NCI-H2171 (cell line): Measurements from ENCODE around the gene UROC1.

ENCODE experiments used
- DNase-seq: peaks from one replicate; lab custom pipeline; 2025; lab: John Stamatoyannopoulos, UW

The UROC1 gene

GRCh38 chr3:126517291-126517951 lies at the start of gene UROC1:
TSS of gene UROC1 (minus strand) at chr3:126517773. CDS start at chr3:126517719, 54 bp downstream.
- DNase-seq: no peak

DNA sequence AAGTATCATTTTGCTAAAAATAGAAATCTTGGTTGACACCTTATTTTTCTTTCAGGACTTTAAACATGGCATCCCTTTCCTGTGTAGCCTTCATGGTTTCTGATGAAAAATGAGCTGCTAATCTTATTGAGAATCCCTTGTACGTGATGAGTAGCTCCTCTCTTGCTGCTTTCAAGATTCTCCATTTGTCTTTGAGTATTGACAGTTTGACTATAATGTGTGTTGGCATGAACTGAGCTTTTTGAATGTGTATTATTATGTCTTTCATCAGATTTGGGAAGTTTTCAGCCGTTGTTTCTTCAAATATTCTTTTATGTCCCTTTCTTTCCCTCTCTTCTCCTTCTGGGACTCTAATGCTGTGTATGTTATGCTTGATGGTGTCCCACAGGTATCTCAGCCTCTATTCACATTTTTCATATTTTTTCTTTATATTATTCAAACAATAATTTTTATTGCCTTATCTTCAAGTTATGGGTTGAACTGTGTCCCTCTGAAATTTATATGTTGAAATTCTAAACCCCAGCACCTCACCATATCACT lies 45.2 kb upstream of the UROC1 start:
- no peak for DNase-seq

GRCh38 chr3:126558336-126559071 lies 40.9 kb upstream of the UROC1 start, which contains the start of gene C3orf22:
TSS of gene C3orf22 (minus strand) at chr3:126558932. CDS start at chr3:126553390, 5,542 bp downstream.
- DNase-seq: no peak

DNA sequence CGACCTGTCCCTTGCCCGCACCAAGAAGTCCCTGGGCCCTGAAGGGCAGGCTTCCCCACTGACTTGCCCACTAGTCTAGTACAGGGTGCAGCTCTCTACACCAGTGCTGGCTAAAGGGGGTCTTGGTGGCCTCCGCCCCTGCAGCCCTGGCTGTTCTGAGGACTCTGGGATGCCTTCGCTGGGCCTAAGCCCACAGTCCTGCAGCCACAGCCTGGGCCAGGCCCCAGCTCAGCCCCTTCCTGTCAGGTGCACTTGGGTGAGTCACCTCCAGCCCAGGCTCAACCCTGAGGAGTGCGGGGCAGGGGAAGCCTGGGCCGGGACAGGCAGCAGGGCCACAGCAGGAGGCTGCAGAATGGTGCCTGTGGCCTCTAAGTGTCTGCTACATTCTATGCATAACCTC lies 40.2 kb upstream of the UROC1 start:
- no peak for DNase-seq

GRCh38 chr3:126557415-126557745 lies 39.8 kb upstream of the UROC1 start:
- DNase-seq: no peak

DNA sequence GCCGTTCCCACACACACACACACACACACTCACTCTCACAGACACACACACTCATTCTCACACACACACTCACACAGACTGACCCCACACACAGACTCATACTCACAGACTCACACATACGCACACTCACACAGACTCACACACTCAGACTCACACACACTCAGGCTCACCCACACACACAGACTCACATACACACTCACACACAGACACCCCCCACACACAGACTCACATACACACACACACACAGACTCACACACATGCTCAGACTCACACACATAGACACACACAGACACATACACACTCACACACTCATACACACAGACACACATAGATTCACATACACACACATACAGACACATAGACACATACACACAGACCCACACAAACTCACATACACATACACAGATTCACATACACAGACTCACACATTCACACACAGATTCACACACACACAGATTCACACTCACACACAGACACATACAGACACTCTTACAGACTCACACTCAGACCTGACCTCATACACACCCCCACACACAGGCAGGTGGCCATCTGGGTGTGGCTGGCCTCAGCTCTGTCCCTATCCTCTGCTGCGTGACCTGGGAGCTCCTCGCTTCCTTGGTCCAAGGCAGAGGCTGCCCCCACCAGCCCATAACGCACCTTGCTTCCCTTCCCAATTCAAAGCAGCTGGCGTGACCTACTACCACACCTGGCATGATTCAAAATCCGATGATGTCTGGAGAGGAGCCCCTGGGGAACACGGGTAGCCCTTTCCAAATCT lies 39.3 kb upstream of the UROC1 start:
- no peak for DNase-seq

GRCh38 chr3:126555795-126556636 lies 38.4 kb upstream of the UROC1 start:
- no peak for DNase-seq

GRCh38 chr3:126554560-126555525 lies 37.3 kb upstream of the UROC1 start:
- DNase-seq: no peak

DNA sequence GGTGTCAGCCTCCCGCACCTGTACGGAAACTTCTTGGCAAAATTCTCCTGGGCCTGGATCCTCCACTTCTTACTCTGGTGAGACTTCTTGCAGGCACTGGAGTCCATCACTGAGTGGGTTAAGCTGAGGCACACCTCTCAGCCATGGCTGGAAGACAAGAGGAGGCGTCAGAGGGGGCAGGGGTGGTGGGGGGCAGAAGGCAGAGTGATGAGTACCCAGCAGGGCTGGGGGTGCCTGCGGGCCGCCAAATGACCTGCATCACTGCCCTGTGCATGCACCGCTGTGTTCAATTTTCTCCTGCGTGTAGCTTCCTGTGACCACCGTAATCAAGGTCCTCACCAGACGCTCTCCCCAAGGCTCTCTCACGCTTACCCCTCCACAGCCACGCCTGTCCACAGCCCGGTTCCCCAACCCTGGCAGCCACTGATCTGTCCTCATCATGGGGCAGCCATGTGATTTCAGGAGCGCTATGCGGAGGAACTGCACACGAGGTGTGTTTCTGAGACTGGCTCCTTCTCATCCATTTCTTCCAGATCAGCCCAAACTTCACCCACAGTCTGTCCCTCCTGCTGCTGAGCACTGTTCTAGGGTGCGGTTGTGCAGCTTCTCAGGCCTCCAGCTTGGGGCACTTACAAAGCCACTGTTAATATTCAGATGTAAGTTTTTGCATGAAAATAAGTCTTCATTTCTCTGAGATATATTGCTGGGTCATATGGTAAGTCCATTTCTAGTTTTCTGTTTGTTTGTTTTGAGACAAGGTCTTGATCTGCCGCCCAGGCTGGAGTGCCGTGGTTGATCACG lies 35.9 kb upstream of the UROC1 start:
- no peak for DNase-seq

DNA sequence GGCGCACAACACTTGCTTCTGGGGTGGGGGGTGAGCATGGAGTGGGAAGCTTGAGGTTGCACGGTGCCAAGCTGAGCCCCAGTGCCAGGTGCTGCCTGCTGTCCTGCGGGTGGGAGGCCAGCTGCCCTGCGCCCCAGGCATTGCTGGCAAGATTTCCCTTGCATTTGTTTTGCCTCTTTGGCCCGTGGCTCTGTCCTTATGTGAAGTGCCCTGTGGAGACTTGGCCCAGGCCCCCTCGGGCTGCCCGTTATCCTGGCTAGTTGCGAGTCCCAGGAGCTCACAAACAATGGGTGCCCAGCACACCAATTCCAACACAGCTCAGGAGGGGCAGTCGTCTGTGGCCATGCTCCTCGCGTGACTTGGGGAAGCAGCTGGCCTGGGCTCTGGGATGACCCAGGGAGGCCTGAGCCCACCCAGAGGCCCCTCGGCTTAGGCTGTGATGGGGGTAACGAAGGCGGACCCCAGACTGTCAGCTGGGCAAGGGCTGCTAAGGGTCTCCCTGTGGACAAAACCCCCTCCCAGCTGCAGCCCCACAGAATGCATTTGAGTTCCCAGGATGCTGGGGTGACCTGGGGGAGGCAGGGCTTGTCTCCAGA lies 35.2 kb upstream of the UROC1 start:
- DNase-seq: no peak

DNA sequence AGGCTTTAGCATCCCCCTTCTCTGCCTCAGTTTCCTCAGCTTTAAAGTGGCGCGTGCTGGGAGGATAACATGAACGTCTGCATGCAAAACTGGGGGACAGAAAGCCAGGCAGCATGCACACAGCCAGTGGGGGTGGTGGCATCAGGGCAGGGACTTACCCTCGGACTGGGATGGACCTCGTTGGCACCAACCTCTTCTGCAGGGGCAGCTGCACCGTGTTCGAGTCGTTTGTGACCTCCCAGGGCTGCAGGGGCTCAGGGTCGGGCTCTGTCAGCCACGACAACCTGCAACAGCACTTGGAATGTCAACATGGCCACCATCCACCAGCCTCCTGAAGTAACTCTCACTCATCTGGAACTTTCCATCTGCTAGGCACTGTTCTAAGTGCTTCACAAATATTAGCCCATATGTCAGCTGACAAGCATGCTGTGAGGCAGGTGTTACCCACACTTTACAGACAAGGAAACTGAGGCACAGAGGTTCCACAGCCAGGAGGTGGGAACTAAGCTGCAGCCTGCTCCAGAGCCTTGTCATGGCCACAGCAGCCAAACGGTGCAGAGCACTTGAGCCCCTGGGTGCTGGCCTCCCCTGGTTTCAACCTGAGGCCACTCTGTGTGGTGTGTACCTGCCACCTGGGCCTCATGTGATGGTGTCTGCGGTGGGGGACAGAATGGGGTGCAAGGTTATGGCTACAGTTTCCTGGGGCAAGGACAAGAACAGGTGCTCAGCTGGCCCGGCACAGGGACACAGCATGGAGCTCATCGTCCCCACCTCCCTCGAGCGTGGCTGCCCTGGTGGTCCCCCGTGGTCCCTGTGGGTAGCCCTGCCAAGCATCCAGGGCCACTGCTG lies 34.5 kb upstream of the UROC1 start:
- no peak for DNase-seq

- no peak for DNase-seq
Observed at GRCh38 chr3:126551121-126551838, 33.7 kb upstream of the UROC1 start.

DNA sequence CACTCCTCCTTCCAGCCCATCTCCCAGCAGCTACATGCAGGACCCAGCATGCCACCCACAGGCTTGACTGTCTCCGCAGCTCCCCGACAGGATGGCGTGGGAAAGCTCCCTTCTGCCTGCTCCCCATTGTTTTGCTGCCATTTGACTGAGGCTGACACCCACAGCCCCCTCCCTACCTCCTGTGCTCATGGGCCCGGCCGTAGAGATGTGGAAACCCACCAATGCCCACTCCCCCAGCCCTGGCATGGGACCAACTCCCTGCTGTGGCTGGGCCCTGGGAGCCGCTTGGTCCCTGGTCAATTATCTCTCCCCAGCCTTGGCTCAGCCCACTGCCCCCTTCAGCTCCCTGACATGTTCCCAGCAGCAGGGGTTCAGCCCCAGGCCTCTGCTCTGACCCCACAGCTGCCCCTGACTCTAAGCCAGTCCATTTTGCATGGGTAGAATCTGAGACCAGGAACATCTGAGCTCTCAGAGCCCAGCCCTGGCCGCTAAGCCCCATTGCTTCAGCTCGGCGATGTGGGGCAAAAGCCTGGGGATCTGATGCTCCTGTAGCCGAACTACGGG lies 33.0 kb upstream of the UROC1 start:
- DNase-seq: no peak

DNA sequence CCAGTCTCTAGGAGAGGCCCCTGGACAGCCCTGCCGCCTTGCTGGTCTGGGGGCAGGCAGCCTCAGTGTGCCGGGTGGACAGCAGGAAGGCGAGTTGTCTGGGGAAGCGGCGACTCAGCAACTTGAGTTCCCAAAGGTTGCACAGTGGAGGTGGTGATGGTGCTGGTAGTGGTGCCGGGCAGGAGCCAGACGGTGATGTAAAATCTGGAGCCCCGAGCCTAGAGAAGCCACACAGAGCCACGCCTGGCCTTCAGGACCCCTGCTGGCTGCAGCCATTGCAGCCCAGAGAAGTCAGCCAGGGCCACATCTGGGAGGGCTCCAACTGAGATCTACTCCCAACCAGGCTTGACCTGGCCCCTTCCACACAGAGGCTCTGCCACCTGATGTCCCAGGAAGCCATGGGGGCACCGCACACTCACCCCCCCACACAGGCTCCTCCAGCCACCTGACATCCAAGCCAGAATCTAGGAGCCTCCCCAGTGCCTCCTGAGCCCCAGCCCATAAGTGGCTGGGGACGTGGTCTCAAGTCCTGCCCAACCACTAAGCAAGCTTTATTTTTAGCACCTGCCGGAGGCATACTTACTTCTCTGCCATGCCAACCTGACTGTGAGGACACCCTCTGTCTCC lies 32.4 kb upstream of the UROC1 start:
- DNase-seq: no peak

DNA sequence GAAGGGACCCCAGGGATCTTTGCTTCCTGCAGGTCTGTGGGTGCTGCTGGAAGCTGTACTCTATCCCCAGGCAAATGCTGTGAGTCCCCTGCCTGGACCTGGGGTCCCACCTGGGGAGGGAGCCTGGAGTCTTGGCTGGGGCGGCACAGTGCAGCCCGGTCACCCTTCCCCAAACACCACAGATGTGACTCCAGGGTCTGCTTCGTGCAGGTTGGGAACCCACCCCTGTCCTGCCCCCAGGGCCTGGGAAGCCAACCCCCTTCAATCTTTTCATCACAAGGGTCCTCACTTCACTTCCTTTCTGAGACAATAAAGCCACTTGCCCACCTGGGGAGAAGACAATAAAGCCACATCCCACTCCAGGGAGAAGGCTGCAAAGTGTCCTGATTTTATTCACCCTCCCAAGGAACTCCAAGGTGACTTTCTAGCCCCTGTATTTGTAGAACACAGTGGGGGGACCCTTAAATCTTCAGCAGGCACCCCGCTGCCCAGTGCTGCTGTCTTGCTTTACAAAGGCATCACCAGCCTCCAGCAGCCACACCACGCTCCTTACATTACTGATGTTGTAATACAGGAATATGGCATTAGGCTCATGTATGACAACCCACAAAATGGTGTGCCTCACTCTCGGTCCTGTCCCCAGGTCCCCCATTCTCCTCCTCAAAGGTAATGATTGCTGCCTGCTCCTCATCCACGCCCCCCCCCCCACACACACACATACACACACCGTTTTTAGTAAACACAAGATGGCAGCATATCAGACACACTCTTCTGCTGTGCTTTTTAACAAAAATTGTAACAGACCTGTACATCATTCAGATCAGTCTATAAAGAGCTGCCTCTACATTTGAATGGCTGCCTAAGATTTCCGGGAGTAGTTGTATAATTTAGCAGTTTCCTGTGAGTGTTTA lies 31.2 kb upstream of the UROC1 start:
- no peak for DNase-seq

GRCh38 chr3:126547721-126548120 lies 30.1 kb upstream of the UROC1 start:
- no peak for DNase-seq
